ENCODE results near the gene TBX4. TPM values are rescaled to one million over a fixed set of nuclear protein-coding genes. Genes with fewer than 3 reads are reported as not detected.

TBX4 gene
- polyA plus RNA-seq, 2 of the 4 experiments (the other 2 are of a cell fraction), result 0.17 to 0.18 TPM

GRCh38 chr17:61489719-61490490 lies 37.7 kb downstream of the TBX4 start:
- 93% methylated on average over 12 of the region's 12 CpGs for WGBS (ENCODE audit: missing lambda C conversion rate)
- Histone ChIP-seq H3K4me3 (no peak overlapping the region), H3K4me2 (peak overlapping the region; percentile 42), H3K27ac (peak overlapping the region; percentile 65 to 80), H3K4me1 (peaks cover 33% of the 10 kb centered on the region), H3K9me3 (no peaks in the 10 kb centered on the region)
- ChIA-PET POLR2A (interaction anchor here (0.6 kb wide), 1 partner anchor 519 kb away, joined by 3 read pairs; no protein-coding TSS in a partner anchor), CTCF (interaction anchor here (0.8 to 2.0 kb wide), 4 partner anchors 9 to 78 kb away, joined by 3 to 9 read pairs (median 3); no protein-coding TSS in a partner anchor)
- no peak for TF ChIP-seq HOXB5 (CRISPR knock-in tag; IDR thresholded peaks at IDR 0.05)
- no peak for TF ChIP-seq ZNF302 (CRISPR knock-in tag; IDR thresholded peaks at IDR 0.05)
- TF ChIP-seq KDM5A (IDR thresholded peaks at IDR 0.05), result no peak
- no peak for TF ChIP-seq CBX2 (IDR thresholded peaks at IDR 0.05; ENCODE audit: borderline replicate concordance, low read depth)
- TF ChIP-seq USF2 (IDR thresholded peaks at IDR 0.05), result no peak
- no peak for TF ChIP-seq FOSB (CRISPR knock-in tag; IDR thresholded peaks at IDR 0.05)
- no peak for TF ChIP-seq GATA3 (IDR thresholded peaks at IDR 0.05; ENCODE audit: borderline replicate concordance)
- TF ChIP-seq ZFP36 (IDR thresholded peaks at IDR 0.05; ENCODE audit: borderline replicate concordance, partially characterized antibody), result no peak
- TF ChIP-seq EHF (CRISPR knock-in tag; IDR thresholded peaks at IDR 0.05), result no peak
- TF ChIP-seq HEYL (CRISPR knock-in tag; IDR thresholded peaks at IDR 0.05), result no peak
- no peak for TF ChIP-seq FOXS1 (CRISPR knock-in tag; IDR thresholded peaks at IDR 0.05)
- TF ChIP-seq NFE2L2 (conservative IDR thresholded peaks at IDR 0.05; ENCODE audit: low read length), result no peak
- no peak for TF ChIP-seq SREBF2 (IDR thresholded peaks at IDR 0.05)
- no peak for TF ChIP-seq MAFK (IDR thresholded peaks at IDR 0.05; ENCODE audit: partially characterized antibody)
- no peak for TF ChIP-seq SMC3 (IDR thresholded peaks at IDR 0.05)
- no peak for TF ChIP-seq HDAC2 (IDR thresholded peaks at IDR 0.05)
- TF ChIP-seq CHD4 (IDR thresholded peaks at IDR 0.05; ENCODE audit: borderline replicate concordance), result no peak
- no peak for TF ChIP-seq HES2 (IDR thresholded peaks at IDR 0.05)
- no peak for TF ChIP-seq CTCF (IDR thresholded peaks at IDR 0.05)
- no peak for TF ChIP-seq FOSL2 (IDR thresholded peaks at IDR 0.05)
- TF ChIP-seq FOSL2 (CRISPR knock-in tag; IDR thresholded peaks at IDR 0.05), result no peak
- DNase-seq (ENCODE audit: low read depth in 1 of 2, low spot score in 1 of 2) (no peak), FAIRE-seq (no peak), ATAC-seq (peak; percentile 10 to 29; a peak in 3 of 6 replicates)

- Histone ChIP-seq H3K9me3 (no peaks in the 10 kb centered on the region), H3K4me2 (peak overlapping the region; percentile 42), H3K4me1 (peaks cover 33% of the 10 kb centered on the region), H3K4me3 (no peak overlapping the region), H3K27ac (peak overlapping the region; percentile 65 to 80)
- ChIA-PET CTCF (interaction anchor here (0.8 to 2.0 kb wide), 4 partner anchors 8 to 79 kb away, joined by 3 to 9 read pairs (median 3); no protein-coding TSS in a partner anchor), POLR2A (interaction anchor here (0.6 kb wide), 1 partner anchor 518 kb away, joined by 3 read pairs; no protein-coding TSS in a partner anchor)
- FAIRE-seq (no peak), ATAC-seq (peak; percentile 83 to 85), DNase-seq (ENCODE audit: low read depth in 1 of 2, low spot score in 1 of 2) (peak; percentile 62 to 71)
- 31% methylated on average over 5 of the region's 5 CpGs for WGBS (ENCODE audit: missing lambda C conversion rate)
- no peak for TF ChIP-seq ESRRA (IDR thresholded peaks at IDR 0.05; ENCODE audit: borderline replicate concordance, low read length)
- TF ChIP-seq FOSL2 (IDR thresholded peaks at IDR 0.05), result no peak; the same call in 1 of the 2 replicates
- peak; percentile 35; the same call in 1 of the 2 replicates for TF ChIP-seq FOSL2 (CRISPR knock-in tag; IDR thresholded peaks at IDR 0.05)
- 0 out of 2 replicates have a peak, but pooled peaks have one; percentile 35 for TF ChIP-seq MYC (IDR thresholded peaks at IDR 0.05; ENCODE audit: borderline replicate concordance, low read length)
- 0 out of 5 replicates have a peak, but pooled peaks of 1 of the 2 experiments have one; percentile 17 for TF ChIP-seq RAD21 (conservative IDR thresholded peaks at IDR 0.05 in 1 of 2, IDR thresholded peaks at IDR 0.05 in 1 of 2)
- peak; percentile 76 to 78 for TF ChIP-seq CEBPB (IDR thresholded peaks at IDR 0.05)
Measured at GRCh38 chr17:61490540-61490975, 38.3 kb downstream of the TBX4 start.

All from A549 (cell line).